GM19035 (cell line): ENCODE measurements around the gene SKI.

Source experiments
- ATAC-seq: cut with Tn5 transposase; IDR thresholded peaks from one replicate; pipeline ENCODE4 v1.9.1; 2021; ENCODE audit not compliant: unreplicated experiment

Gene SKI

DNA sequence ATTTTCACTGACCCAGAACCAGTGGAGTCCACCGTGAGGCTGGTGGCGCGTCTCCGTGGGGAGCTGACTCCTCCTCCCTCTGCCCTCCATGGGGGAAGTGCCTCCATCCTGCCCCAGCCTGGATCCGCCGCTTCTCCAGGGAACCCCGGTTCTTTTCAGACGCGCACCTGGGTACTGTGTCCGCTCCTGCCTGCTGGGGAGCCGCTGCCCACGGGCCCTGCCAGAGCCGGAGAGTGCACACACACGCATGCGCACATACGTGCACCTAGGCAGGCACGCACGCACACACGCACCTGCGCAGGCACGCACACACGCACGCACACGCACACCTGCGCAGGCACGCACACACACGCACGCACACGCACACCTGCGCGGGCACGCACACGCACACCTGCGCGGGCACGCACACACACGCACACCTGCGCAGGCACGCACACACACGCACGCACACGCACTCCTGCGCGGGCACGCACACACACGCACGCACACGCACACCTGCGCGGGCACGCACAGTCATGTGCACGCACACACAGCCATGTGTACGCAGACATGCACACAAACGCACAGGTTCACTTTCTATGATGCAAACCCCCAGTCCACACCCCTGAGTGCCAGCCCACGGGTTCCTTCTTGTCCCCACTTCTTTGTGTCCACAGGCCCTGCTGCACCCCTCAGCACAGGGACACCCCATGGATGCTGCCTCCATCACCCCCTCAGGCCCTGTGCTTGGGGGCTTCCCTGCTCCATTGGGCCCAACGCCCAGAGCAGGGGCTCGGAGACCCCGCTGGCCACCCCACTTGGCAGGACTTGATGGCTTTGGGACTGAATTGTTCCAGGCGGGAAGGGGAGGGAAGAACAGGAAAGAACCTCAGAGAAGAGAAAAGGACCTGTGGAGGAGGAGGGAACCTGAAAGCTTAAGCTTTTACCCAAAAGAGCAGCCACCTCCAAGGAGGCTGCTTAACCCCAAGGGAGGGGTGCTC lies 120.5 kb downstream of the SKI start:
- no peak for ATAC-seq

DNA sequence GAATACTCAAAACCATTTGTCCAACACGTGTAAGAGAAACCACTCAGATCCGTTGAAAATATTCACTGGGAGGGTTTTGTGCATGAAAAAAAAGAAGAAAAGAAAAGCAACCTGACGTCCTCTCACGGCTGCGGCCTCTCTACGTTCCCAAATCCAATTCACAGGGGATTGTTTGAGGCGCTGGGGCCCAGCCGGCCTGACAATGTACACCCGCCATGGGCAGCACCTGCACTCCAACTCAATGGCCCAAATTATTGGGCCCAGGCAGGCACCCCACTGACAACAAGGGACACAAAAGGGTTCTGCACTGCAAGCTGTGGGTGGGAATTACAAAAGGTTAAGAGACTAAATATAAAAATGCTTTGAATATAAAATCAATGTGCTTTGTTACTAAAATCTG lies 121.7 kb downstream of the SKI start:
- no peak for ATAC-seq

DNA sequence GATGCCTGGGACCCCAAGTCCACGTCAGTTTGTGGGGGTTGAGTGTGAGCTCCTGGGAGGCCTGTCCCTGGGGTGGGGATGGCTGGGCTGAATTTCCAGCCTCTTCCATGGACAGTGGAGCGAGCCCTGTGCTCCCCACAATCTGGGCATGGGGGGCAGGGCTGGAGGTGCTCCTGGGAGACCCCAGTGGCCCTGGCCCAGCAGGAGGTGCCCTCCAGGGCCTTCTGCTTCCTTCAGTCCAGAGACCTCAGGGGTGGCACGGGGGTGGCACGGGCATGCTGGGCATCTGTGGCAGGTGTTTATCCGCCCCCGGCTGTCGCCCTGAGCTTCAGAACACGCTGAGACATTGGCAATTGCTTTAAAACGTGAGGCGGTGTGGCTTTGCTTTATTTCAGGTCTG lies 122.4 kb downstream of the SKI start:
- no peak for ATAC-seq

DNA sequence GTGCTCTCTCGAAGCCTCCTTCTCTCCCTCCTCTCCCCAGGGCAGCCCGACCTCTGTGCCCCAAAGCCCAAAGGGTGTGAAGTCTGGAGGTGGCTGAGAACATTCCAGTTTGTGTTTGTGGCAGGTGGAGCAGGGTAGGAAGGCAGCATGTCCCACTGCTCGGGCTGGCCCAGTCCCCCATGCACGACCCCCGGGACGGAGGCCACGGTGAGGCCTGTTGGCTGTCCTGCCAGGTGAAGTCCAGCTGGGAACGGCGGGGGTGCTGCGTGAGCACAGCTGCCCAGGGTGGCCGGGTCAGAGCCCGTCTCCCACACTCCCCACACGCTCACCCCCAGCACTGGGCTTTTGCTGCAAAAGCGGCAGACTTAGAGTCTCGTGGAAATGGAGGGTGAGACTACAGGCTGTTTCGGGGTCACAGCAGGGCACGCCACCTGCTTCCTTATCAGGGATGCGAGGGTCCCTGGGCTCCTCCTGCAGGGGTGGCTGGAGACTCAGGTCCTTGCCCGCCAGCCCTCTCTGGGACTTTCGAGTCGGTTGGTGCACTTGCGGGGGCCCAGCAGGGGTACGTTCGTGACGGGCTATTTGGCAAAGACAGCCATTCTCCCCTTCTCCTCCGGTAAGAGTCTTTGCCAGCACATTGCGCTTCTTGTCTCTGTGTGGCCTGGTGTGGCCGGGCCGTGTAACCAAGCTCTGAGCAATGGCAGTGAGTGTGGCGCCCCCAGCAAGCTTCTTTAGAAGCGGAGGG lies 123.0 kb downstream of the SKI start:
- no peak for ATAC-seq

DNA sequence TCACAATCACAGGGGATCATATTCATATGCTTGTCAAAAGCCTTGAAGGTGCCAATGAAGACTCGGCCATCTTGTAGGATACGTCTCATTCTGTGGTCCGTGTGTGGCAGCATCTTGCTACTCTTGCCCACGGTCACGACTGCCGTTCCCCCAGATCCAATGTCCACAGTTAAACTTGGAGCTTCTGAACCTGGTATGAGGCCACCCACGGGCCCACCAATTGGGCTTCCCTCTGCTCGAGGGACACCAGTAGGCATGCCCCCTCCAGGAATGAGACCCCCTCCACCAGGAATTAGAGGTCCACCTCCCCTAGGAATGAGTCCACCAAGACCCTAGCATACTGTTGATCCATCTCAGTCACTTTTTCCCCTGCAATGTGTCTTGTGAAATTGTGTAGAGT lies 123.6 kb downstream of the SKI start:
- no peak for ATAC-seq

DNA sequence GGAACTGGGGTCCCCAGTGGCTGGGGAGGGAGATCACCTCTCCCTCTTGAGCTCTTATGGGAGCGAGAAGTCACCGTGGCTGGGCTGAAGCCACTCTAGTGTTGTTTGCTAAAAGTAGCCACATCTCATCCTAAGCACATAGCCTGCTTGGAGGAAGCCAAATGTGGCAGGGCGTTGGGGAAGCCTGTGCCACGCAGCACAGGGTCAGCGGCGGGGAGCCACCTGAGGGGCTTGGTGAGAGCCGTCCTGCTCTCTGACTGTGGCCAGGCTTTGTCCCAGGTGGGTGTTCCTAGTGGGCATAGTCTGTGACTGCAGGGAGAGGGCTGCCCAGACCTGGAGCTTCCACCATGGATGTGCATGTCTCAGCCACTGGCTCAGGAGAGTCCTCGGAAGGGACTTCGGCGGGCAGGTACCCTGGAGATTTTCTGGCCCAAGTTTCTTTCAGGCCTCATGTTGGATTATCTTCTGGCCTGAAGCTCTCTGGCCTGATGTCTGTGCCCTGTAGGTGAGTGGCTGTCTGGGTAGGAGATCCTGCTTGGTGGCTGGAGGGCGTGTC lies 124.3 kb downstream of the SKI start:
- ATAC-seq: no peak

DNA sequence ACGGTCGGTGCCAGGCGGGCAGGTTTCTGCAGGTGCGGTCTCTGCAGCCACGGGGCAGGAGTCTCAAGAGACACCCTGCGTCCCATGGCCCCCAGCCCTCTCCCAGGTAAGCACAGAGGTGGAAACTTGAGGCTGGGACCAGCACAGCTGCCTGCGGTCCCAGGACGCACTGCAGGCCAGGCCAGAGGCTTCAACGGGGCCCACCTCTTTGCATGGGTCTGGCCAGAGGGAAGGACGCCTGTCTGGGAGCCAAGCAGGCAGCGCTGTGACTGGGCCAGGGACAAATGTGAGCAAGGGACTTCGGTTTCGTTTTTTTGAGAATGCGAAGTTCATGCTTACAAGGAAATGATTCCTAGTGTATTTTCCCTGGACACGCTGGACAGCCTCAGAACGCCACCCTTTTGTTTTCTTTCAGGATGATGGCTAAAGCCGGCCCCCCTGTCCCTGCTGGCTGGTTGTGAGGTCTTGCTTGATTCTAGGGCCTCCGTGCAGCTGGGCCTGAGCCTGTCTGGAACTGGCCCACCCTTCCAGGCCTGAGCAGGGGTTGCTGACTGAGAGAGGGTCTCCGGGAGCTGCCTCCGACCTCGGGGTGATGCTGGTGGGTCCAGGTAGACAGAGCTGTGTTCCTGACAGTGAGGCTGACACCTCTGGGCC lies 124.9 kb downstream of the SKI start:
- no peak for ATAC-seq

DNA sequence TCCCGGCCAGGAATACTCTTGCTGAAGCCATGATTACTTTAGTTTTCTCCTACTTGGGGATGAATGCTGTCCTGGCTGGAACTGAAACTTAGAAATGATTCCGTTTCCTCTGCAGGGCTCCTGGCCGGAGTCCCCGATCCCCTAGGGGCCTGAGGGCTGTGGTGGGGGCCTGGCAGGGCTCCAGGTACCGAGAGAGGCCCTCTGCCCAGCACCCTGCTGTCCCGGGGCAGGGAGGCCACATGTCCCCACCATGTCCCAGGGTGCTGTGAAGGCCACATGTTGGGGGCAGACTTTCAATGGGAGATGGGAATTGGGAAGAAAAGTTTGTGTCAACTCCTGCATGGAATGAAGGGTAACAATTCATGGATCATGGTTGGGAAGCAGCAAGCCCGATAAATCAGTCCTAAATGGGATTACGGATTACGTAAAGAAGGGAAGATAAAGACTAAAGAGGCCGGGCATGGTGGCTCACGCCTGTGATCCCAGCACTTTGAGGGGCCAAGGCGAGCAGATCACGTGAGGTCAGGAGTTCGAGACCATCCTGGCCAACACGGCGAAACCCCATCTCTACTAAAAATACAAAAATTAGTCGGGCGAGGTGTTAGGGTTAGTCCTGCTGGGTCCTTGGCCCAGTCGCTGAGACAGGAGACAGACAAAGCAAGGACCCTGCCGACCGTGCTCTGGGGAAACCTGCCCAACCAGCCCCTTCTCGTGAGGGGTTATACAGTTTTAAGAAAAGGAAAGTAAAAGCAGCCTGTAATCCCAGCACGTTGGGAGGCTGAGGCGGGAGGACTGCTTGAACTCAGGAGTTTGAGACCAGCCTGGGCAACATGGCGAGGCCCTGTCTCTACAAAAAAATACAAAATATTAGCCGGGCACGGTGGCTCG lies 125.7 kb downstream of the SKI start:
- no peak for ATAC-seq

DNA sequence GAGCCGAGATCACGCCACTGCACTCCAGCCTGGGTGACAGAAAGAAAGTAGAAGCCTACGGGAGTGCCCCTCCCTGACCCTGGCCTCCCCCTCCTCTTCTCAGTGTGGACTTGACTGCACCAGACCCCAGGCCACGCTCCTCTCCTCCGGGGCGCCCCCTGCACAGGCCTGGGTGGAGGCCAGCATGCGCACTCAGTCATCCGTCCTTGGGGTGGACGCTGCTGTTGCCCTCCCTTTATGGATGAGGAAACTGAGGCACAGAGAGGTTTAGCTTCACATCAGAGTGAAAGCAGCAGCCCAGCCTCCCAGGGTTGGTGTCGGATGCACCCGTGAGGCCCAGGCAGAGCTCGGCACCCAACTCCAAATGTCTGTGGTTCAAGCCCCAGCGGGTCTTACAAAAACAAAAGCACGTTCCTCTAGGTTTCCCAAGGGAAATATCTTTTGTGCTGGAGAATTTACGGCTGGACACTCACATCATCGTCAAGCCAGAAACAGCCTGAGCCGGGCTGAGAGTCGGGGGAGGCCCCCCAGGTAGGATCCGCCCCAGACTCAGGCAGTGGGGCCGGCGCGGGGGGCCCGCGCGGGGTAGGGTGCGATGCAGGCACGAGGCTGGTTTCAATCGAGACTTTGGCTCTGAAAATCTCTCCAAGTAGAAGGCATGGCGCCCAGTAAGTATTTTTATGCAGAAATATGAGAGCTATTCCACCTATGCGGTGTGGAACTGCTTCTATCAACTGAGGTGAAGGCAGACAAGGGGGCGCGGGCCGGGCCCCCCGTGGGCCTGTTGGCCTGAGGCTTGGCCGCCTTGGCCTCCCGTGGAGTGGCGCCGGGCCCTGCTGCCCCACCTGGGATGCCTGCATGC lies 126.6 kb downstream of the SKI start:
- no peak for ATAC-seq

DNA sequence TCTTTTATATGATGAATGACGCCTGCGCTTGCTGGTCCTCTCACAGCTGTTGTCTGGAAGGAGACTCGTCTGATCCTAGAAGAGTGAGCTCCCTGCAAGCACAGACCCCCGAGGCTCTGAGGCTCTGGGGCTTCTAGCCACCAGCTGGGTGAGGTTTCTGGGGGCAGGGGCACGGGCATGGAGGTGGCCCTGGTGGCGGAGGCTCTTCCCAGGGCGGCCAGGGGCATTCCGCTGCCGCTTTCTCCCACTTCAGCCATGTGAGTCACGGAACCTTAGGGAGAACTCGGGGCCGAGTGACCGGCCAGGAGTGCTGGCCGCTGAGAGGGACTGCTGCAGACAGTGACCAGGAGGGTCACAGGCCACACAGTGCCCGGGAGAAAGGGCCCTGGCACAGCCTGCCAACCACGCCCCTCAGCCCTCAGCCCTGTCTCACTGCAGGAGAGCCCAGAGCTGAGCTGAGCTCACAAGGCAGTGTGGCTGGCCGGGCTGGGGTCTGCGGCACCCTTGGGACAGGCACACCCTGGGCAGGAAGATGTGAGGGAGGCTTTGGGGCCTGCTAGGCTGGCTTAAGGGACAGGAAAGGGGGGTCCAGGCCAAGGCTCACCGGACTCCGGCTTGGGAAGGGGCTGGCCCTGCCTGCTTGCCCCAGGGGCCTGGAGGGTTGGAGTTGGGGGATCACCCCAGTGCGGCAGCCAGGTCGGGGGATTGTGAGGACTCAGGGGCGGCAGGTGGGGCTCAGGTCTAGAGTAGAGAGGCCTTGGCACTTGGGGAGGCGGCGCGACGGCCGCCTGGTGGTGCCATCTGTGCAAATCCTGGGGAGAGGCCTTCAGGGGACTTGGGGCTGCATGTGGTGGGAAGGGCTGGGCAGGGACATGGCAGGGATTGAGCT lies 127.5 kb downstream of the SKI start:
- ATAC-seq: no peak

DNA sequence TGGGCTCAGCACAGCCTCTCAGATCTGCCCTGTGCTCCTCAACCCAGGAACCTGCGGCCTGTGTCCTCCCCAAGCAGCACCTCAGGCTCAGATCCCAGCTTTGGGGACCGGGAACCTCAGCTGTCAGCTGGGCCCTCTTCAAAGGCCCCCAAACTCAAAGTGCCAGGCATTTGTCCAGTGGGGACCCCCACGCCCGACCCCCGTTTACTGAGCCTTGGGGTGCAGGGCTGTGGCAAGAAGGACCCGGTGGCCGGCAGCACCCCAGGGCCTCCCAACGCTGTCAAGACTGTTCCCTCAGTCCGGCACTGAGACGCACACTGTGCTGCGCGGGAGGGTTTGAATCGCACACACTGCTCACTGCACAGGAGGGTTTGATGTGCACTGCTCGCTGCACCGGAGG lies 128.3 kb downstream of the SKI start:
- ATAC-seq: no peak

DNA sequence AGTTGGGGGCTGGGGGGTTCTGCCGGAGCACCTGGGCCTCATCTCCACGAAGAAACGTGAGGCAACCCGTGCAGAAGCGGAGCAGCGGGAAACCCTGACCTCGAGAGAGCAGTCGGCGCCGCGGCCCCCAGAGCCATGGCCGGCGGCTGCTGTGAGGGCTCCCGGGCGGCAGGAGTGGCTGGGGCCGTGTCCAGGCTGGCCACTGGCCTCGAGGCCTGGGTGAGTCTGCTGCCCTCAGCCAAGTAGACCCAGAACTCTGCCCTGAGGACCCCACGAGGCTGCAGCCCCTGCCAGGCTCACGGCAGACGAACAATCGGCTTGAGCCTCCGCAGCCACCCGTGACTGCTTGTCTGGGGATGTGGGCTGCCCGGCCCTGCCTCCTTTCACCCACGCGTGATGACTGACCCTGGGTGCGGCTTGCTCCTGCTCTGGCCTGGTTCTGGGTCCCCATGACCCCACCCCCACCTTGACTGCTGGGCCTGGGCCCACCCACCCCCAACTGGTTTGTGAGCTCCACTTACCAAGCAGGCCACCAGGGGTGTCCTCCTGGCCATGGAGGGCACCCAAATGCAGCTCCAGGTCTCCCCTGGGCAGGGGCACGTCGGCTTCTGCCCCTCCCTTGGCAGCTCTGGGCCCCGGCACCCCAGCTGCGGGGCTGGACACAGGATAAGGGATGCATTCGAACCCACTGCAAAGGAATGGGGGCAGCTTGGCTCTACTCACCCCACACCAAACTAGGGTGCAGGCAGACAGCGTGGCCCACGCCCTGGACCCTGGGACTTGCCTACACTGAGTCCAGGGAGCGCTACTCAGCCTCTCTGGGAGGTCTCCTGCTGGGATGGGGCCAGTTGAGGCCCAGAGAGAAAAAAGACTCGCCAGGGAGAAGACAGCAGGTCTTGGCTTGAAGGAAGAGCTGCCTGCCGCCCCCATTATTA lies 129.1 kb downstream of the SKI start:
- no peak for ATAC-seq

DNA sequence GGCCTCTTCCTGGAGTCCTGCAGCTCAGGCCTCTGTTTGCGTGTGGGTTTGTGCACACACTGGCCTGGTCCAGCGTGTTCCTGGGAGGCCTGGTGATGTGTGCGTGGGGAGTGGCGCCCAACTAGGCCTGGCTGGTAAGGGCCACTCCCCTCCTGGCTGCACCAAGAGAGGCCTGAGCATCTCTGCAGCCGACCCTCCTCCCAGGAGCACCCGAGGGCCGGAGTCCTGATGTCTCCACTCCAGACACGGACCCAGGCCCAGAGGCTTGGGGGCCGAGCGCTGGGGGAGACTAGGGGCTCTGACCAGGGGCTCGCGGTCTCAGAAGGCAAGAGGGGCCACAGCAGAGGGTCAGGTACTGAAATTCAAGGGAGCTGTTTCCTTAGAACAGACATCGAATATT lies 130.0 kb downstream of the SKI start:
- ATAC-seq: no peak

DNA sequence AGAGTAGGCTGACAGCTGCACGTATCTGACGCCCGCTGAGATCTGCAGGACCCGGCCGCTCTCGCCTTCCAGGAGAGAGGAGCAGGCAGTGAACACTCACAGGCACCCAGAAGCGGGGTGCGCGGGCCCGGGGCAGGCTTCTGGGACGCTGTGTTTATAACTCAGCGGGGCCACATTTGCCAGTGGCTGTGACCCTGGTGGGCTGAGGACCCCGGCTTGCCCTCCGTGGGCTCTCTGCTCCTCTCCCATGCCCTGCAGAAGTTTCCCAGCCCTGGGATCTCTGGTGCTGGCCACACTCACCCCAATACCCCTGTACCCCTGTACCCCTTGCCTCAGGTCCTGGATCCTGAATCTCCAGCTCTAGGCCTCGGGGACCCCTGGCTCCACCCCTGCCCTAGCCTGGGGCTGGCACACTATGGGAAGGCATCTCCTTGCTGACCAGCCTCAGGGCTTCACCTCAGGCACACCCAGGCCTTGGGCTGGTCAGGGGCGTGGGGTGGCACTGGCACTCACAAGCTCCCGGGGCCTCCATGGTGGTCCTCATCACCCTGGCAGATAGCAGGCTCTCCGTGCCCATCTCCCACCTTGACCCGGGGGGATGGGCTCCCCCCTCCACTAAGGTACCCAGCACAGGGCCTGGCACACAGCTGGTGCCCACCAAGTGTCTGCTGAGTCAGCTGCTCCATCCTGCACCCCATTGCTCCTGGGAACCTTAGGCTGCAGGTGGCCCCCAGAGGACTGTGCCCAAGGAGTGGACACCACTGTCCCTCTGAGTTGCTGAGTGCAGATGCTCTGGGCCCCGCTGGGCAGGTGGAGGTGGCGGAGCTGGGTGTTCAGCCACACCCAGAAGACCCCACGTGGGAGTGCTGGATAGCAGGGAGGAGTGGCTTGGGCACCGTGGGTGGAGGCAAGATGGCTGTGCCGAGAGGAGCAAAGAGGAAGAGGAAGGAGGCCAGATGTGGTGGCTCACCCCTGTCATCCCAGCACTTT lies 130.8 kb downstream of the SKI start:
- ATAC-seq: no peak
